NB4 (cell line): ENCODE results near the gene PVALEF.

Experiments
- CTCF ChIP-seq: IDR thresholded peaks from one replicate; pipeline ENCODE4 v1.5.1; 2012; ENCODE audit warnings: low read depth, low read length
- MAX ChIP-seq: IDR thresholded peaks from 2 replicates; pipeline ENCODE4 v1.6.1; 2011; ENCODE audit warnings: low read depth, low read length
- POLR2A ChIP-seq: IDR thresholded peaks from 2 replicates; pipeline ENCODE4 v1.6.1; 2011; ENCODE audit warnings: mild to moderate bottlenecking; ENCODE audit not compliant: insufficient read length; ENCODE audit errors: extremely low read depth

GRCh38 chr17:81207610-81208581, 42.6 kb downstream of the PVALEF start:
- no peak for TF ChIP-seq CTCF
- TF ChIP-seq MAX = no peak
- TF ChIP-seq POLR2A = no peak
